ENCODE measurements around the gene PRLR. TPM values are rescaled to one million over a fixed set of nuclear protein-coding genes. Genes with fewer than 3 reads are reported as not detected.

The PRLR gene
- total RNA-seq, 1 experiment from 2014 or later: 2.5 TPM

DNA sequence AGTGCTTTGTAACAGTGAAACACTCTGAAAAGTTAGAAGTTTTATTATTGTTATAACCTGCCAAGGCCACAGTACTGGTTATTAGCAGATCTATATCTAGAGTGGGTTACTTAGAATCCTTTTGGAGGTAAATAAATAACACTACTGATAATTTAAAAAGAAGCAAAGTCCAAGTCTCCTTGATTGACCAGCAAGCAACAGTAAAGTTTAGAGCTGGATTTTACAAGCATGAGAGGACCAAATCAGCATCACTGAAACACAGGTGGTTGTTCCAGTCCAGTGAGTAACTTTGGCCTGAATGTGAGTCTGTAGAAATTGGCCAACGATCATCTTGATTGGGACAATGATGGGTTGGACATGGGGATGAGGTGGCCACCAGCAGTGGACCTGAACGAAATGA lies 105.4 kb downstream of the PRLR start:
- H2BK5ac ChIP-seq (ENCODE audit: insufficient read length, low read length): no peak overlapping the region
- Mint-ChIP-seq H3K9me3 (no peaks in the 10 kb centered on the region), H3K27ac (no peak overlapping the region), H3K27me3 (ENCODE audit: low read depth) (peaks cover 2% of the 10 kb centered on the region; the same call in 1 of the 2 replicates), H3K36me3 (ENCODE audit: insufficient read depth in 1 of 3, low read depth in 3 of 3) (no peaks in the 10 kb centered on the region), H3K4me1 (no peaks in the 10 kb centered on the region), H3K4me3 (no peak overlapping the region)
- no peak overlapping the region for H3K4ac ChIP-seq (ENCODE audit: low read depth, low read length)
- H3K79me1 ChIP-seq (ENCODE audit: insufficient read depth, low read depth, low read length, poor library complexity, severe bottlenecking): no peaks in the 10 kb centered on the region
- no peak overlapping the region for H2BK12ac ChIP-seq (ENCODE audit: insufficient read length, low read depth, low read length)
- no peak overlapping the region for H3K9ac ChIP-seq (ENCODE audit: extremely low read depth, insufficient read length, low read length)
- no peaks in the 10 kb centered on the region for H4K20me1 ChIP-seq (ENCODE audit: control insufficient read depth, insufficient read depth, insufficient read length)
- no peak overlapping the region for H2BK120ac ChIP-seq (ENCODE audit: low read depth, low read length, poor library complexity, severe bottlenecking)
- H2BK15ac ChIP-seq (ENCODE audit: low read depth, low read length): no peak overlapping the region
- no peaks in the 10 kb centered on the region for H3K4me1 ChIP-seq (ENCODE audit: insufficient read depth, low read length)
- H4K8ac ChIP-seq (replicated peaks; ENCODE audit: insufficient read length, low read depth, low read length): no peak overlapping the region
- no peak overlapping the region for H3K23ac ChIP-seq (ENCODE audit: insufficient read length, low read depth, low read length)
- no CpG with 5 or more reads among the region's 2 CpGs for WGBS (ENCODE audit: extremely low coverage, insufficient read length, low lambda C conversion rate)
- H3K27ac ChIP-seq (ENCODE audit: insufficient read length, low read depth, low read length): no peak overlapping the region
- H3K9me3 ChIP-seq (ENCODE audit: control insufficient read depth, low read depth, low read length): no peaks in the 10 kb centered on the region
- H3K18ac ChIP-seq (ENCODE audit: insufficient read length, low read depth, low read length): no peak overlapping the region
- no peaks in the 10 kb centered on the region for H3K27me3 ChIP-seq (ENCODE audit: insufficient read depth, low read length)
- H3K4me2 ChIP-seq (ENCODE audit: insufficient read depth, insufficient read length, low read length): no peak overlapping the region
- no peak overlapping the region for H3T11ph ChIP-seq (ENCODE audit: low read length)
- no peak overlapping the region for H4K91ac ChIP-seq (ENCODE audit: insufficient read length, low read depth, low read length)
- H3K14ac ChIP-seq (ENCODE audit: insufficient read depth, low read length): no peak overlapping the region
- H3K79me2 ChIP-seq (ENCODE audit: insufficient read depth, low read length): no peaks in the 10 kb centered on the region
- TF ChIP-seq, protein P1, sequence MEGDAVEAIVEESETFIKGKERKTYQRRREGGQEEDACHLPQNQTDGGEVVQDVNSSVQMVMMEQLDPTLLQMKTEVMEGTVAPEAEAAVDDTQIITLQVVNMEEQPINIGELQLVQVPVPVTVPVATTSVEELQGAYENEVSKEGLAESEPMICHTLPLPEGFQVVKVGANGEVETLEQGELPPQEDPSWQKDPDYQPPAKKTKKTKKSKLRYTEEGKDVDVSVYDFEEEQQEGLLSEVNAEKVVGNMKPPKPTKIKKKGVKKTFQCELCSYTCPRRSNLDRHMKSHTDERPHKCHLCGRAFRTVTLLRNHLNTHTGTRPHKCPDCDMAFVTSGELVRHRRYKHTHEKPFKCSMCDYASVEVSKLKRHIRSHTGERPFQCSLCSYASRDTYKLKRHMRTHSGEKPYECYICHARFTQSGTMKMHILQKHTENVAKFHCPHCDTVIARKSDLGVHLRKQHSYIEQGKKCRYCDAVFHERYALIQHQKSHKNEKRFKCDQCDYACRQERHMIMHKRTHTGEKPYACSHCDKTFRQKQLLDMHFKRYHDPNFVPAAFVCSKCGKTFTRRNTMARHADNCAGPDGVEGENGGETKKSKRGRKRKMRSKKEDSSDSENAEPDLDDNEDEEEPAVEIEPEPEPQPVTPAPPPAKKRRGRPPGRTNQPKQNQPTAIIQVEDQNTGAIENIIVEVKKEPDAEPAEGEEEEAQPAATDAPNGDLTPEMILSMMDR (conservative IDR thresholded peaks at IDR 0.05): no peak
- no peak overlapping the region for H2BK20ac ChIP-seq (ENCODE audit: low read depth, low read length, poor library complexity, severe bottlenecking)
- no peak overlapping the region for H3K56ac ChIP-seq (ENCODE audit: insufficient read length, low read depth, low read length)
- DNase-seq: no peak
- no peak overlapping the region for H2AFZ ChIP-seq (ENCODE audit: low read length)
- no peaks in the 10 kb centered on the region for H3K23me2 ChIP-seq (ENCODE audit: insufficient read length, low read depth, low read length, poor library complexity, severe bottlenecking)
- no peak overlapping the region for H4K5ac ChIP-seq (ENCODE audit: insufficient read length, low read depth, low read length)
- no peak overlapping the region for H2AK5ac ChIP-seq (ENCODE audit: insufficient read length, low read length)
